GM21619 (cell line): ENCODE data around the gene COX7B.
"Not testable (repeated sequence)": the region's sequence is repeated elsewhere in the genome, so short reads cannot be mapped to it uniquely, and the experiment has no call there.

Source experiments
- ATAC-seq: cut with Tn5 transposase; IDR thresholded peaks from one replicate; pipeline ENCODE4 v1.9.1; 2021; ENCODE audit not compliant: unreplicated experiment

The COX7B gene

GRCh38 chrX:77899081-77899828 lies at the start of gene COX7B:
Gene COX7B, plus strand, starts transcription at chrX:77899468. Its CDS starts 86 bp downstream, at chrX:77899554.
- ATAC-seq = peak; percentile 54

- no peak for ATAC-seq
These were observed 23.9 kb upstream of the COX7B start for GRCh38 chrX:77875372-77875771.

GRCh38 chrX:77881418-77881817 lies 17.9 kb upstream of the COX7B start:
- not testable (repeated sequence) for ATAC-seq

- no peak for ATAC-seq
These were observed 6.4 kb upstream of the COX7B start for GRCh38 chrX:77892887-77893286.

- no peak for ATAC-seq
These were observed 5.6 kb upstream of the COX7B start for GRCh38 chrX:77893713-77894112.

GRCh38 chrX:77894921-77895886 lies 4.1 kb upstream of the COX7B start, which contains the start of gene MAGT1:
Gene MAGT1, minus strand, starts transcription at chrX:77895435. Its CDS starts 25 bp downstream, at chrX:77895410.
- ATAC-seq = peak; percentile 91

- ATAC-seq = no peak
These were observed 1.4 kb downstream of the COX7B start for GRCh38 chrX:77900688-77901087.

- ATAC-seq = no peak
These were observed 2.2 kb downstream of the COX7B start for GRCh38 chrX:77901506-77901905.

GRCh38 chrX:77910108-77910840 lies 11.0 kb downstream of the COX7B start, which contains the start of gene ATP7A:
Gene ATP7A, plus strand, starts transcription at chrX:77910693. Its CDS starts 60,949 bp downstream, at chrX:77971642.
- peak; percentile 91 for ATAC-seq

- ATAC-seq = no peak
These were observed 18.1 kb downstream of the COX7B start for GRCh38 chrX:77917294-77917933.

- ATAC-seq = no peak
These were observed 19.3 kb downstream of the COX7B start for GRCh38 chrX:77918568-77918967.

- ATAC-seq = not testable (repeated sequence)
These were observed 20.1 kb downstream of the COX7B start for GRCh38 chrX:77919370-77919769.

- no peak for ATAC-seq
These were observed 23.5 kb downstream of the COX7B start for GRCh38 chrX:77922787-77923186.

GRCh38 chrX:77924320-77924859 lies 25.1 kb downstream of the COX7B start:
- ATAC-seq = no peak

- no peak for ATAC-seq
These were observed 26.5 kb downstream of the COX7B start for GRCh38 chrX:77925764-77926163.

- no peak for ATAC-seq
These were observed 31.3 kb downstream of the COX7B start for GRCh38 chrX:77930581-77930980.

GRCh38 chrX:77935886-77936285 lies 36.6 kb downstream of the COX7B start:
- no peak for ATAC-seq

GRCh38 chrX:77936299-77936698 lies 37.0 kb downstream of the COX7B start:
- no peak for ATAC-seq

GRCh38 chrX:77937291-77937690 lies 38.0 kb downstream of the COX7B start:
- ATAC-seq = no peak

GRCh38 chrX:77938083-77938680 lies 38.9 kb downstream of the COX7B start:
- no peak for ATAC-seq
